GM23338 (cell line): ENCODE data around the gene LHX4. TPM values are rescaled to one million over a fixed set of nuclear protein-coding genes. Genes with fewer than 3 reads are reported as not detected.

Experiments used
- ATAC-seq: fragments of 200-7000 bp; cut with Tn5 transposase; 3 replicates; pipeline ENCODE4 v1.9.1; 2020
- DNase-seq: peaks from one replicate; pipeline ENCODE4 v3.0.0-alpha.2; 2015; ENCODE audit warnings: low spot score
- H2AFZ ChIP-seq: fragments of 200-600 bp; sonication (generic); 2 replicates; pipeline ENCODE4 v1.8.0; 2016; ENCODE audit warnings: antibody characterized with exemption, mild to moderate bottlenecking, moderate library complexity
- H3F3A ChIP-seq: fragments of 200-600 bp; sonication (generic); replicated peaks from 2 replicates; pipeline ENCODE4 v1.8.0; 2017; ENCODE audit warnings: antibody characterized with exemption, mixed run types, low read depth
- H3K27ac ChIP-seq: fragments of 200-600 bp; sonication (generic); 2 replicates; pipeline ENCODE4 v1.6.1; 2016; ENCODE audit warnings: low read depth
- H3K27me3 ChIP-seq: fragments of 200-600 bp; sonication (generic); 2 replicates; pipeline ENCODE4 v1.8.0; 2016; ENCODE audit warnings: mild to moderate bottlenecking, mixed run types, moderate library complexity; ENCODE audit not compliant: insufficient read depth
- H3K36me3 ChIP-seq: fragments of 200-600 bp; sonication (generic); 2 replicates; pipeline ENCODE4 v1.8.0; 2016; ENCODE audit warnings: mild to moderate bottlenecking; ENCODE audit not compliant: insufficient read depth
- H3K4me1 ChIP-seq: fragments of 200-600 bp; sonication (generic); 2 replicates; pipeline ENCODE4 v1.8.0; 2016; ENCODE audit warnings: mild to moderate bottlenecking, moderate library complexity; ENCODE audit not compliant: insufficient read depth
- H3K4me2 ChIP-seq: fragments of 200-600 bp; sonication (generic); 2 replicates; pipeline ENCODE4 v1.7.1; 2017; ENCODE audit warnings: mixed run types
- H3K4me3 ChIP-seq: fragments of 200-600 bp; sonication (generic); 2 replicates; pipeline ENCODE4 v1.6.1; 2016; ENCODE audit warnings: mixed run types
- H3K79me2 ChIP-seq: fragments of 200-600 bp; sonication (generic); replicated peaks from 2 replicates; pipeline ENCODE4 v1.8.0; 2017; ENCODE audit warnings: mild to moderate bottlenecking; ENCODE audit not compliant: insufficient read depth
- H3K9me2 ChIP-seq: fragments of 200-600 bp; sonication (generic); 2 replicates; pipeline ENCODE4 v1.8.0; 2017; ENCODE audit not compliant: insufficient read depth
- H4K20me1 ChIP-seq: fragments of 200-600 bp; sonication (generic); replicated peaks from 2 replicates; pipeline ENCODE4 v1.8.0; 2017; ENCODE audit warnings: mild to moderate bottlenecking; ENCODE audit not compliant: insufficient read depth
- H3K27ac Mint-ChIP-seq: 2 replicates; pipeline ENCODE4 v1.8.0; 2020; ENCODE audit warnings: inconsistent platforms, mild to moderate bottlenecking, moderate library complexity, mixed read lengths
- H3K27me3 Mint-ChIP-seq: 3 replicates; pipeline ENCODE4 v1.8.0; 2022; ENCODE audit warnings: low read depth, mild to moderate bottlenecking, moderate library complexity, mixed read lengths, inconsistent platforms; ENCODE audit not compliant: insufficient read depth, poor library complexity
- H3K36me3 Mint-ChIP-seq: 3 replicates; pipeline ENCODE4 v1.8.0; 2021; ENCODE audit warnings: low read depth, mild to moderate bottlenecking, inconsistent platforms, moderate library complexity, mixed read lengths
- H3K4me1 Mint-ChIP-seq: 3 replicates; pipeline ENCODE4 v1.8.0; 2020; ENCODE audit warnings: mild to moderate bottlenecking, inconsistent platforms, mixed read lengths
- H3K4me3 Mint-ChIP-seq: 3 replicates; pipeline ENCODE4 v1.8.0; 2021; ENCODE audit warnings: moderate library complexity, mild to moderate bottlenecking, inconsistent platforms, mixed read lengths
- H3K9me3 Mint-ChIP-seq: 3 replicates; pipeline ENCODE4 v1.8.0; 2020; ENCODE audit warnings: moderate library complexity, mild to moderate bottlenecking, inconsistent platforms, mixed read lengths
- CREB1 ChIP-seq: fragments of 250-450 bp; sonication (Bioruptor Pico); IDR thresholded peaks from 2 replicates; pipeline ENCODE4 v1.5.0; 2020; ENCODE audit warnings: low read depth, mild to moderate bottlenecking, moderate library complexity
- CTCF ChIP-seq, 2 experiments: fragments of 200-600 bp in 1 of 2; sonication (generic) in 1 of 2; conservative IDR thresholded peaks; 2 replicates each; pipeline versions ENCODE4 v1.5.1 to v1.6.1; 2016 to 2017; ENCODE audit warnings: antibody characterized with exemption in 2 of 2, low read depth in 2 of 2, mild to moderate bottlenecking in 2 of 2, moderate library complexity in 1 of 2
- ETS1 ChIP-seq: IDR thresholded peaks from 2 replicates; pipeline ENCODE4 v1.6.1; 2016; ENCODE audit warnings: antibody characterized with exemption
- EZH2 ChIP-seq: fragments of 200-600 bp; sonication (generic); IDR thresholded peaks from one replicate; pipeline ENCODE4 v1.8.0; 2017; ENCODE audit warnings: antibody characterized with exemption, mild to moderate bottlenecking, low read depth; ENCODE audit not compliant: unreplicated experiment
- EZH2phosphoT487 ChIP-seq: fragments of 200-600 bp; sonication (generic); IDR thresholded peaks from one replicate; pipeline ENCODE4 v1.8.1; 2018; ENCODE audit warnings: antibody characterized with exemption; ENCODE audit not compliant: unreplicated experiment
- NANOG ChIP-seq: IDR thresholded peaks from 2 replicates; pipeline ENCODE4 v1.6.1; 2016; ENCODE audit warnings: antibody characterized with exemption, borderline replicate concordance
- POLR2AphosphoS5 ChIP-seq: IDR thresholded peaks from 2 replicates; pipeline ENCODE4 v1.6.1; 2016; ENCODE audit warnings: antibody characterized with exemption, low read depth
- STAT1 ChIP-seq: IDR thresholded peaks from one replicate; pipeline ENCODE4 v1.6.1; 2016; ENCODE audit warnings: antibody characterized with exemption; ENCODE audit not compliant: unreplicated experiment
- ZNF114 ChIP-seq: fragments of 250-450 bp; sonication (Bioruptor Pico); IDR thresholded peaks from 2 replicates; pipeline ENCODE4 v1.5.0; 2020; ENCODE audit warnings: mild to moderate bottlenecking, moderate library complexity
- ZNF331 ChIP-seq: fragments of 250-450 bp; sonication (Bioruptor Pico); IDR thresholded peaks from 2 replicates; pipeline ENCODE4 v1.5.0; 2020; ENCODE audit warnings: low read depth, mild to moderate bottlenecking, moderate library complexity
- ZNF462 ChIP-seq: fragments of 250-450 bp; sonication (Bioruptor Pico); IDR thresholded peaks from 2 replicates; pipeline ENCODE4 v1.5.0; 2020; ENCODE audit warnings: mild to moderate bottlenecking, moderate library complexity
- polyA plus RNA-seq: library from polyadenylated mRNA; unstranded; fragments of >200 nt; fragmentation: Nextera tagmentation; extraction: Ambion mirVana; gene quantifications from 2 replicates; pipeline ENCODE4 v1.2.1, GENCODE V29; 2016
- total RNA-seq: library from RNA; depleted of rRNA; stranded (reverse); fragments of >200 nt; shearing (Covaris generic); gene quantifications from 2 replicates; pipeline ENCODE4 v1.2.3, GENCODE V29; 2014

LHX4 gene
- total and polyA plus RNA-seq, 2 experiments from 2014 or later: 1.4 to 2.5 TPM

GRCh38 chr1:180195401-180195800 is 34.7 kb upstream of the LHX4 start:
- Histone ChIP-seq H3K27me3 (no peaks in the 10 kb centered on the region), H3K36me3 (no peaks in the 10 kb centered on the region), H3F3A (no peaks in the 10 kb centered on the region), H3K9me2 (no peaks in the 10 kb centered on the region), H3K27ac (no peak overlapping the region), H3K79me2 (no peaks in the 10 kb centered on the region), H3K4me3 (no peak overlapping the region), H2AFZ (no peak overlapping the region), H3K4me1 (no peaks in the 10 kb centered on the region), H3K4me2 (no peak overlapping the region), H4K20me1 (no peaks in the 10 kb centered on the region)
- TF ChIP-seq ZNF114: no peak
- no peak for ATAC-seq
- no peak for DNase-seq
- H3K27ac Mint-ChIP-seq: no peak overlapping the region
- peaks cover 28% of the 10 kb centered on the region for H3K36me3 Mint-ChIP-seq
- H3K9me3 Mint-ChIP-seq: no peaks in the 10 kb centered on the region
- peaks cover 12% of the 10 kb centered on the region for H3K27me3 Mint-ChIP-seq
- H3K4me1 Mint-ChIP-seq: peaks cover 5% of the 10 kb centered on the region
- no peak overlapping the region for H3K4me3 Mint-ChIP-seq

GRCh38 chr1:180195916-180196315 is 34.1 kb upstream of the LHX4 start:
- no peaks in the 10 kb centered on the region for H3K79me2 ChIP-seq
- Mint-ChIP-seq H3K4me3 (no peak overlapping the region), H3K27ac (no peak overlapping the region), H3K36me3 (peaks cover 27% of the 10 kb centered on the region), H3K9me3 (no peaks in the 10 kb centered on the region), H3K27me3 (peaks cover 12% of the 10 kb centered on the region), H3K4me1 (peaks cover 5% of the 10 kb centered on the region)
- no peak overlapping the region for H3K4me3 ChIP-seq
- H4K20me1 ChIP-seq: no peaks in the 10 kb centered on the region
- no peaks in the 10 kb centered on the region for H3K9me2 ChIP-seq
- H3K36me3 ChIP-seq: no peaks in the 10 kb centered on the region
- no peaks in the 10 kb centered on the region for H3K27me3 ChIP-seq
- no peak overlapping the region for H2AFZ ChIP-seq
- ATAC-seq (no peak), DNase-seq (no peak)
- no peak overlapping the region for H3K27ac ChIP-seq
- no peaks in the 10 kb centered on the region for H3K4me1 ChIP-seq
- H3F3A ChIP-seq: no peaks in the 10 kb centered on the region
- no peak overlapping the region for H3K4me2 ChIP-seq
- TF ChIP-seq CTCF (conservative IDR thresholded peaks at IDR 0.05; ENCODE audit: low read depth in 2 of 2): no peak
- no peak for TF ChIP-seq CREB1 (CRISPR knock-in tag)
- TF ChIP-seq ZNF462 (CRISPR knock-in tag): no peak
- no peak for TF ChIP-seq POLR2AphosphoS5
- no peak for TF ChIP-seq STAT1
- no peak for TF ChIP-seq EZH2phosphoT487
- TF ChIP-seq ZNF331 (CRISPR knock-in tag): no peak
- no peak for TF ChIP-seq EZH2
- no peak for TF ChIP-seq NANOG
- TF ChIP-seq ZNF114: no peak
- no peak for TF ChIP-seq ETS1
